ENCODE results near the gene FXYD3. TPM values are rescaled to one million over a fixed set of nuclear protein-coding genes. Genes with fewer than 3 reads are reported as not detected.
A peak's percentile ranks its signal among the peaks of the same experiment; 100 is the strongest.

Gene FXYD3
- total RNA-seq, 1 donor from 2014 or later: 2.8 TPM

- Mint-ChIP-seq H3K27ac (ENCODE audit: unreplicated experiment) (peak overlapping the region; percentile 91), H3K27me3 (ENCODE audit: low read depth) (no peaks in the 10 kb centered on the region), H3K9me3 (peaks cover 4% of the 10 kb centered on the region), H3K36me3 (ENCODE audit: low read depth) (no peaks in the 10 kb centered on the region), H3K4me3 (no peak overlapping the region), H3K4me1 (peaks cover 34% of the 10 kb centered on the region)
- TF ChIP-seq CTCF (conservative IDR thresholded peaks at IDR 0.05): no peak
- no peak for DNase-seq (ENCODE audit: low read depth, low spot score)
Observed at GRCh38 chr19:35108730-35109129, 6.9 kb upstream of the FXYD3 start.

DNA sequence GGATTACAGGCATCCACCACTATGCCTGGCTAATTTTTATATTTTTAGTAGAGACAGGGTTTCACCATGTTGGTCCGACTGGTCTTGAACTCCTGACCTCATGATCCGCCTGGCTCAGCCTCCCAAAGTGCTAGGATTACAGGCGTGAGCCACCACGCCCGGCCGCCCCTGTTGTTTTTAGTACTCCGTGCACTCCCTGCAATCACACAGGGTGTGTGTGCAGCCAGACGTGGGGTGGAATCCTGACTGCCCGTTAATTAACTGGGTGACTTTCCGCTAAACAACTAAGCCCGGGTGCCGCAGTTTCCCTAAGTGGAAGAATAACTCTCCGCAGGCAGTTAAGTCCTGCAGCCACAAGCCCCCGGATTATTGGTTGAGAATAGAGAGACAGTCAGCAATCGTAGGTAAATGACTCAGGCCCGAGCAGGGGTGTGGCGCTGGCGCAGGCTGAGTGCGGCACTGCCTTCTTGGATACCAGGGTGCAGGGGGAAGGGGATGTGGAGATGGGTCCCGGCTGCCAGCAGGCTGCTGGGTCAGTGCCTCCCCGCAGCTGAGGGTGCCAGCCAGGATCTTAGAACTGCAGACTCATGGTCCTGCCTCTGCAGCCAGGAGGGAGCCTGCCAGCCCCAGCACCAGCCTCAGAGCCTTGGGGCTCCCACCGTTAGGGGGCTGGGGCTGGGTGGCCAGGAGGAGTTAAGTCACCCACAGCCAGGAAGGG lies 6.1 kb upstream of the FXYD3 start:
- Mint-ChIP-seq H3K9me3 (peaks cover 4% of the 10 kb centered on the region), H3K4me3 (no peak overlapping the region)

DNA sequence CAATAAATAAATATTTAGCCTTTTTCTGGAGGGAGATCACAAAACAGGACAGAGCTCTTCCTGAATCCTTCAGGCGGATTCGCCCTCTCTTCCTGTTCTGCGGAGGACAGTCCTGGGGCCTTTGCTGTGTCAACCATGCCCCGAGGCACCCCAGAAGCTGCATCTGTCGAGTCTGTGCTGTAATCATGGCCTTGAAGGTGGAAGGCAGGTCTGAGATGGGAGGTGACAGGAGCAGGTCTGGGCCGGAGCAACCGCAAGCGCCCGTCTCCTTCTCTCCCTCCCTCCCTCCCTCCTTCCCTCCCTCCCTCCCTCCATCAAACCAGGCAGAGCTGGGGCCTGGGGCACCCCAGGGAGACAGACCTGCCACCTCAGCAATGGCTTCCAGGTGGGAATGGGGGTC lies 4.6 kb upstream of the FXYD3 start:
- Mint-ChIP-seq H3K4me1 (peaks cover 53% of the 10 kb centered on the region), H3K4me3 (no peak overlapping the region), H3K36me3 (ENCODE audit: low read depth) (no peaks in the 10 kb centered on the region), H3K27me3 (ENCODE audit: low read depth) (no peaks in the 10 kb centered on the region), H3K9me3 (peaks cover 4% of the 10 kb centered on the region), H3K27ac (ENCODE audit: unreplicated experiment) (no peak overlapping the region)
- no peak for DNase-seq (ENCODE audit: low read depth, low spot score)
- TF ChIP-seq CTCF (conservative IDR thresholded peaks at IDR 0.05): no peak

More for the DNA sequence above, 6.1 kb upstream of the FXYD3 start:
- TF ChIP-seq CTCF (conservative IDR thresholded peaks at IDR 0.05): no peak
- Mint-ChIP-seq H3K27ac (ENCODE audit: unreplicated experiment) (no peak overlapping the region), H3K4me1 (peaks cover 41% of the 10 kb centered on the region), H3K27me3 (ENCODE audit: low read depth) (no peaks in the 10 kb centered on the region), H3K36me3 (ENCODE audit: low read depth) (no peaks in the 10 kb centered on the region)
- DNase-seq (ENCODE audit: low read depth, low spot score): no peak

- no peak overlapping the region for H3K27ac Mint-ChIP-seq (ENCODE audit: unreplicated experiment)
- DNase-seq (ENCODE audit: low read depth, low spot score): no peak
Observed at GRCh38 chr19:35112995-35113688, 2.5 kb upstream of the FXYD3 start.

More at GRCh38 chr19:35112995-35113688, 2.5 kb upstream of the FXYD3 start:
- no peak for TF ChIP-seq CTCF (conservative IDR thresholded peaks at IDR 0.05)
- Mint-ChIP-seq H3K4me1 (peaks cover 56% of the 10 kb centered on the region), H3K4me3 (no peak overlapping the region), H3K36me3 (ENCODE audit: low read depth) (no peaks in the 10 kb centered on the region), H3K27me3 (ENCODE audit: low read depth) (peaks cover 3% of the 10 kb centered on the region), H3K9me3 (no peaks in the 10 kb centered on the region)
